H1 (cell line): Measurements from ENCODE around the gene MAN1C1. TPM values are rescaled to one million over a fixed set of nuclear protein-coding genes. Genes with fewer than 3 reads are reported as not detected.
A peak's percentile ranks its signal among the peaks of the same experiment; 100 is the strongest.

Experiments
- CTCF ChIA-PET: fragments of 300-600 bp; sonication (Branson Sonifier 250); formaldehyde crosslinking; loops from one replicate; lab custom pipeline; 2021; ENCODE audit not compliant: partially characterized antibody; lab: Charles Lee
- POLR2A ChIA-PET: fragments of 300-600 bp; sonication (Branson Sonifier 250); formaldehyde crosslinking; loops from one replicate; lab custom pipeline; 2021; ENCODE audit warnings: inconsistent platforms; ENCODE audit not compliant: partially characterized antibody; lab: Charles Lee
- DNase-seq, 2 experiments: peaks; one replicate each; pipeline versions ENCODE4 v3.0.0 to v3.0.0-alpha.2; 2010 to 2022; ENCODE audit warnings: low spot score in 2 of 2, low read depth in 1 of 2, mixed read lengths in 1 of 2
- FAIRE-seq: peaks from 2 replicates; lab custom pipeline; 2011; peaks lifted over from hg19 to GRCh38; lab: Jason Lieb, UNC
- H2AFZ ChIP-seq: 2 replicates; pipeline ENCODE4 v1.8.1; 2012; ENCODE audit warnings: low read length, inconsistent platforms
- H2AK5ac ChIP-seq: 2 replicates; pipeline ENCODE4 v1.6.1; 2013; ENCODE audit warnings: low read depth, low read length
- H2BK120ac ChIP-seq: replicated peaks from 2 replicates; pipeline ENCODE3; 2013; ENCODE audit warnings: low read depth, low read length, inconsistent platforms
- H2BK12ac ChIP-seq: 2 replicates; pipeline ENCODE4 v1.6.1; 2013; ENCODE audit warnings: low read depth, low read length
- H2BK15ac ChIP-seq: 2 replicates; pipeline ENCODE4 v1.6.1; 2013; ENCODE audit warnings: low read length
- H2BK20ac ChIP-seq: 2 replicates; pipeline ENCODE4 v1.6.1; 2013; ENCODE audit warnings: low read length
- H2BK5ac ChIP-seq: 2 replicates; pipeline ENCODE4 v1.6.1; 2013; ENCODE audit warnings: low read depth, low read length
- H3K14ac ChIP-seq: 2 replicates; pipeline ENCODE4 v1.6.1; 2013; ENCODE audit warnings: inconsistent platforms; ENCODE audit not compliant: insufficient read length
- H3K18ac ChIP-seq: 2 replicates; pipeline ENCODE4 v1.6.1; 2013; ENCODE audit warnings: low read length; ENCODE audit errors: extremely low read depth
- H3K23ac ChIP-seq: 2 replicates; pipeline ENCODE4 v1.6.1; 2013; ENCODE audit warnings: inconsistent platforms; ENCODE audit not compliant: insufficient read length
- H3K23me2 ChIP-seq: 2 replicates; pipeline ENCODE4 v1.6.1; 2013; ENCODE audit warnings: low read depth, low read length
- H3K27ac ChIP-seq: 2 replicates; pipeline ENCODE4 v1.6.1; 2011; ENCODE audit warnings: low read depth, low read length, inconsistent platforms
- H3K27me3 ChIP-seq, 4 experiments: replicated peaks in 1 of 4; 1 replicate in 1 of 4; 2 replicates in 3 of 4; pipeline versions ENCODE4 v1.6.1 to v1.8.1; 2011 to 2013; ENCODE audit warnings: low read length in 3 of 4, mild to moderate bottlenecking in 3 of 4, inconsistent platforms in 2 of 4, mixed read lengths in 2 of 4, moderate library complexity in 1 of 4; ENCODE audit not compliant: control insufficient read depth in 3 of 4, insufficient read depth in 3 of 4; ENCODE audit errors: extremely low read depth in 1 of 4
- H3K36me3 ChIP-seq, 4 experiments: 2 replicates each; pipeline versions ENCODE4 v1.6.1 to v1.8.1; 2011 to 2013; ENCODE audit warnings: mild to moderate bottlenecking in 4 of 4, low read length in 3 of 4, moderate library complexity in 2 of 4, control low read depth in 1 of 4, inconsistent platforms in 1 of 4; ENCODE audit not compliant: insufficient read depth in 4 of 4, control insufficient read depth in 2 of 4
- H3K4ac ChIP-seq: replicated peaks from 2 replicates; pipeline ENCODE3; 2013; ENCODE audit warnings: low read length, low read depth, mixed read lengths, inconsistent platforms; ENCODE audit not compliant: insufficient read length
- H3K4me1 ChIP-seq, 4 experiments: replicated peaks in 1 of 4; 1 replicate in 1 of 4; 2 replicates in 3 of 4; pipeline versions ENCODE4 v1.6.1 to v1.8.1; 2011 to 2013; ENCODE audit warnings: low read length in 3 of 4, inconsistent platforms in 2 of 4, mixed read lengths in 1 of 4; ENCODE audit not compliant: insufficient read depth in 4 of 4, control insufficient read depth in 3 of 4
- H3K4me2 ChIP-seq, 2 experiments: 2 replicates each; pipeline versions ENCODE4 v1.6.1 to v1.8.1; 2011 to 2013; ENCODE audit warnings: low read depth in 2 of 2, low read length in 2 of 2, control low read depth in 1 of 2, inconsistent platforms in 1 of 2, mild to moderate bottlenecking in 1 of 2; ENCODE audit not compliant: insufficient read depth in 1 of 2
- H3K4me3 ChIP-seq, 4 experiments: fragments of 200-600, 300-600 bp in 1 of 4; sonication (generic), shearing (Covaris generic), sonication (Bioruptor Twin) in 1 of 4; 2 replicates each; pipeline versions ENCODE4 v1.5.1 to v1.8.1; 2011 to 2016; ENCODE audit warnings: low read length in 4 of 4, low read depth in 3 of 4, control low read depth in 2 of 4, inconsistent platforms in 2 of 4, mild to moderate bottlenecking in 2 of 4, mixed read lengths in 1 of 4, moderate library complexity in 1 of 4; ENCODE audit not compliant: insufficient read depth in 2 of 4; ENCODE audit errors: extremely low read depth in 1 of 4
- H3K56ac ChIP-seq: replicated peaks from 2 replicates; pipeline ENCODE3; 2013; ENCODE audit warnings: low read depth, mild to moderate bottlenecking, mixed read lengths, low read length, inconsistent platforms; ENCODE audit not compliant: insufficient read length
- H3K79me1 ChIP-seq: 2 replicates; pipeline ENCODE4 v1.6.1; 2013; ENCODE audit warnings: low read depth, low read length, control low read depth
- H3K79me2 ChIP-seq, 2 experiments: 2 replicates each; pipeline versions ENCODE4 v1.6.1 to v1.8.1; 2012 to 2013; ENCODE audit warnings: low read length in 2 of 2, mild to moderate bottlenecking in 2 of 2, inconsistent platforms in 1 of 2; ENCODE audit not compliant: insufficient read depth in 2 of 2, control insufficient read depth in 1 of 2
- H3K9ac ChIP-seq, 4 experiments: replicated peaks in 1 of 4; 1 replicate in 1 of 4; 2 replicates in 3 of 4; pipeline versions ENCODE4 v1.6.1 to v1.8.1; 2011 to 2013; ENCODE audit warnings: low read depth in 3 of 4, low read length in 3 of 4, control low read depth in 2 of 4, mild to moderate bottlenecking in 2 of 4, moderate library complexity in 2 of 4, inconsistent platforms in 1 of 4; ENCODE audit errors: extremely low read depth in 1 of 4
- H3K9me3 ChIP-seq, 2 experiments: 2 replicates each; pipeline versions ENCODE4 v1.6.1 to v1.8.1; 2012 to 2013; ENCODE audit warnings: mild to moderate bottlenecking in 2 of 2, moderate library complexity in 2 of 2, control low read depth in 1 of 2, inconsistent platforms in 1 of 2, low read depth in 1 of 2, low read length in 1 of 2, mixed read lengths in 1 of 2; ENCODE audit not compliant: insufficient read depth in 2 of 2
- H4K20me1 ChIP-seq, 2 experiments: replicated peaks in 1 of 2; 2 replicates each; pipeline versions ENCODE3 to v1.8.1; 2011 to 2013; ENCODE audit warnings: inconsistent platforms in 2 of 2, low read length in 2 of 2, mild to moderate bottlenecking in 1 of 2; ENCODE audit not compliant: insufficient read depth in 2 of 2, control insufficient read depth in 1 of 2
- H4K5ac ChIP-seq: 2 replicates; pipeline ENCODE4 v1.6.1; 2013; ENCODE audit warnings: low read length, low read depth, mixed read lengths, inconsistent platforms; ENCODE audit not compliant: insufficient read length
- H4K8ac ChIP-seq: 2 replicates; pipeline ENCODE4 v1.8.0; 2013; ENCODE audit warnings: mild to moderate bottlenecking, moderate library complexity, low read length, inconsistent platforms; ENCODE audit not compliant: insufficient read depth; ENCODE audit errors: extremely low read depth
- H4K91ac ChIP-seq: replicated peaks from 2 replicates; pipeline ENCODE3; 2013; ENCODE audit warnings: low read length, mixed read lengths, inconsistent platforms; ENCODE audit not compliant: insufficient read length
- CBX8 ChIP-seq: fragments of 300-800, 300-1000 bp; sonication (generic); IDR thresholded peaks from 2 replicates; pipeline ENCODE4 v1.7.1; 2016; ENCODE audit warnings: low read depth, low read length, borderline replicate concordance
- E2F6 ChIP-seq: IDR thresholded peaks from 2 replicates; pipeline ENCODE4 v1.6.1; 2012; ENCODE audit warnings: inconsistent platforms
- EGR1 ChIP-seq: IDR thresholded peaks from 2 replicates; pipeline ENCODE4 v1.6.1; 2011; ENCODE audit warnings: low read depth, low read length, borderline replicate concordance
- HDAC6 ChIP-seq: IDR thresholded peaks from one replicate; pipeline ENCODE4 v1.7.1; 2012; ENCODE audit warnings: low read depth, mild to moderate bottlenecking, inconsistent platforms, low read length, moderate library complexity
- TEAD4 ChIP-seq: IDR thresholded peaks from 2 replicates; pipeline ENCODE4 v1.6.1; 2012; ENCODE audit warnings: low read depth, low read length, inconsistent platforms, mixed read lengths
- WGBS, 2 experiments: shearing (Covaris generic) in 1 of 2; methylation state at CpG; one replicate each; pipeline versions ENCODE4 v1.1.6 to v1.1.7; 2013 to 2015; ENCODE audit warnings: low lambda C conversion rate in 2 of 2, mixed read lengths in 2 of 2, inconsistent platforms in 1 of 2, low coverage in 1 of 2, missing lambda C conversion rate in 1 of 2; ENCODE audit not compliant: insufficient replicate concordance in 2 of 2, insufficient coverage in 1 of 2, insufficient read length in 1 of 2; ENCODE audit errors: extremely low coverage in 1 of 2, missing lambda C conversion rate in 1 of 2; 5-methylcytosine and 5-hydroxymethylcytosine counted together
- polyA plus RNA-seq, 7 experiments: library from polyadenylated mRNA; depleted of rRNA in 3 of 7; stranded (reverse) in 5 of 7; unstranded in 2 of 7; fragments of >200 nt in 5 of 7; fragments of 200-250 nt in 2 of 7; gene quantifications; 1 replicate in 5 of 7; 2 replicates in 1 of 7; 4 replicates in 1 of 7; pipeline versions ENCODE4 v1.2.1 to v1.2.3, GENCODE V29; 2011 to 2013; ENCODE audit warnings: missing spikeins in 2 of 7, mixed read lengths in 2 of 7
- total RNA-seq: library from RNA; stranded (reverse); fragmentation: NEBNext Ultra II Directional; extraction: Animal tissue kit (Norgen Biotek cat#: 25700); gene quantifications from 2 replicates; pipeline ENCODE4 v1.2.1, GENCODE V29; 2021
- TF ChIP-seq, protein P1 (sequence below): IDR thresholded peaks from 2 replicates; pipeline ENCODE4 v1.6.1; 2012; ENCODE audit warnings: low read length, inconsistent platforms

MAN1C1 gene
- total and polyA plus RNA-seq, 2 of the 8 experiments (the other 6 are each of a cell fraction or from before 2014, with no cell fraction given) = 7.8 to 15.2 TPM

- TF ChIP-seq E2F6 (no peak), TEAD4 (no peak), CBX8 (no peak), HDAC6 (no peak), EGR1 (no peak)
- TF ChIP-seq, protein P1, sequence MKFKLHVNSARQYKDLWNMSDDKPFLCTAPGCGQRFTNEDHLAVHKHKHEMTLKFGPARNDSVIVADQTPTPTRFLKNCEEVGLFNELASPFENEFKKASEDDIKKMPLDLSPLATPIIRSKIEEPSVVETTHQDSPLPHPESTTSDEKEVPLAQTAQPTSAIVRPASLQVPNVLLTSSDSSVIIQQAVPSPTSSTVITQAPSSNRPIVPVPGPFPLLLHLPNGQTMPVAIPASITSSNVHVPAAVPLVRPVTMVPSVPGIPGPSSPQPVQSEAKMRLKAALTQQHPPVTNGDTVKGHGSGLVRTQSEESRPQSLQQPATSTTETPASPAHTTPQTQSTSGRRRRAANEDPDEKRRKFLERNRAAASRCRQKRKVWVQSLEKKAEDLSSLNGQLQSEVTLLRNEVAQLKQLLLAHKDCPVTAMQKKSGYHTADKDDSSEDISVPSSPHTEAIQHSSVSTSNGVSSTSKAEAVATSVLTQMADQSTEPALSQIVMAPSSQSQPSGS = no peak
- Histone ChIP-seq H3K9me3 (no peaks in the 10 kb centered on the region), H4K8ac (no peak overlapping the region; the same call in 1 of the 2 replicates), H3K14ac (no peak overlapping the region), H3K56ac (no peak overlapping the region), H3K4me1 (peaks cover 0 to 4% (median under 1%) of the 10 kb centered on the region in 4 experiments; a peak in 2 of 7 replicates), H3K79me1 (0 out of 2 replicates have a peak, but pooled peaks cover 5% of the 10 kb centered on the region), H3K79me2 (no peaks in the 10 kb centered on the region), H3K27me3 (no peaks in the 10 kb centered on the region; a peak in 2 of 7 replicates), H2AFZ (no peak overlapping the region), H3K9ac (no peak overlapping the region), H4K91ac (no peak overlapping the region), H3K23ac (no peak overlapping the region), H3K18ac (no peak overlapping the region), H3K27ac (no peak overlapping the region), H2BK20ac (no peak overlapping the region), H2BK15ac (no peak overlapping the region), H2AK5ac (no peak overlapping the region; the same call in 1 of the 2 replicates), H4K5ac (no peak overlapping the region), H2BK12ac (no peak overlapping the region), H4K20me1 (peaks cover 0 to 2% of the 10 kb centered on the region in 2 experiments), H3K36me3 (no peaks in the 10 kb centered on the region), H3K4me2 (no peak overlapping the region), H2BK5ac (no peak overlapping the region), H3K23me2 (no peaks in the 10 kb centered on the region), H3K4me3 (no peak overlapping the region), H2BK120ac (no peak overlapping the region), H3K4ac (no peak overlapping the region)
- POLR2A ChIA-PET = interaction anchor here (1.7 kb wide), 1 partner anchor 23 kb away, joined by 4 read pairs; no protein-coding TSS in a partner anchor
- WGBS, 2 experiments = 89% methylated on average over 8 of the region's 8 CpGs; no CpG with 5 or more reads in 1 of the 2 experiments
- FAIRE-seq = no peak
- DNase-seq = peak in 1 of 2 experiments; percentile 23
- CTCF ChIA-PET = interaction anchor here (0.5 to 2.7 kb wide), 6 partner anchors 11 to 112 kb away, joined by 3 to 11 read pairs (median 4); no protein-coding TSS in a partner anchor
Measured at GRCh38 chr1:25641931-25642573, 25.5 kb downstream of the MAN1C1 start.
